Right lobe of liver (tissue), 6 donors: Measurements from ENCODE around the gene UAP1L1. TPM values are rescaled to one million over a fixed set of nuclear protein-coding genes. Genes with fewer than 3 reads are reported as not detected.

Experiments used
- ATAC-seq, 4 donors: fragments of 200-7000 bp; cut with Tn5 transposase; one replicate each; pipeline ENCODE4 v1.9.1; 2020; ENCODE audit warnings: mild to moderate bottlenecking in 4 of 4, moderate library complexity in 4 of 4
- DNase-seq, 3 donors: peaks; one replicate each; pipeline ENCODE4 v3.0.0-alpha.2; 2020
- H3K27ac ChIP-seq, 3 donors: fragments of 200-600 bp; one replicate each; pipeline ENCODE4 v1.8.0; 2022
- H3K27me3 ChIP-seq, 2 donors: fragments of 200-600 bp; one replicate each; pipeline ENCODE4 v1.8.0; 2022
- H3K36me3 ChIP-seq, 4 donors: fragments of 200-600 bp; sonication (generic) in 1 of 4; one replicate each; pipeline versions ENCODE4 v1.5.1 to v1.8.0; 2017 to 2022; ENCODE audit warnings: control low read depth in 1 of 4
- H3K4me1 ChIP-seq, 4 donors: fragments of 200-600 bp; sonication (generic) in 1 of 4; one replicate each; pipeline versions ENCODE4 v1.5.1 to v1.8.0; 2017 to 2022; ENCODE audit warnings: control low read depth in 1 of 4
- H3K4me3 ChIP-seq, 3 donors: fragments of 200-600 bp; one replicate each; pipeline ENCODE4 v1.8.0; 2022
- H3K9me3 ChIP-seq, 4 donors: fragments of 200-600 bp; sonication (generic) in 1 of 4; one replicate each; pipeline versions ENCODE4 v1.5.1 to v1.8.0; 2017 to 2022; ENCODE audit warnings: control low read depth in 1 of 4
- CTCF ChIP-seq, 4 donors: fragments of 200-600 bp in 3 of 4; fragments of 450-650 bp in 1 of 4; IDR thresholded peaks; one replicate each; pipeline versions ENCODE4 v1.5.1 to v1.8.0; 2016 to 2022; ENCODE audit warnings: antibody characterized with exemption in 4 of 4, mild to moderate bottlenecking in 2 of 4
- POLR2A ChIP-seq: fragments of 450-650 bp; IDR thresholded peaks from one replicate; pipeline ENCODE4 v1.6.1; 2017; ENCODE audit warnings: antibody characterized with exemption, mild to moderate bottlenecking
- WGBS: methylation state at CpG from one replicate; pipeline ENCODE4 v1.1.6; 2018; ENCODE audit warnings: low coverage, low lambda C conversion rate; ENCODE audit not compliant: insufficient coverage; ENCODE audit errors: missing lambda C conversion rate; 5-methylcytosine and 5-hydroxymethylcytosine counted together
- intact Hi-C, 2 donors: fragments of 100-400 bp; cut with DNase I; formaldehyde crosslinking; loops; one replicate each; pipeline versions ENCODE4 v1.11.2 to v1.14.1; 2022
- total RNA-seq, 6 experiments: library from RNA; depleted of rRNA in 2 of 6; stranded (reverse); fragments of >200 nt in 2 of 6; fragmentation: NEBNext Ultra II Directional in 3 of 6; extraction: Animal tissue kit (Norgen Biotek cat#: 25700) in 3 of 6; gene quantifications; one replicate each; pipeline versions ENCODE4 v1.1.0 to v1.2.4, GENCODE V29; 2016 to 2023
- donor health status: DM: no; HTN: yes; CAD: no.
- donor health status: DM: no; HTN: no; CAD: no.
- donor health status: DM: no; HTN: no; CAD: no.
- donor health status: DM: no; HTN: yes; CAD: no.
- donor health status: DM: no; HTN: yes; CAD: no.

UAP1L1 gene
- total RNA-seq, 6 experiments from 2014 or later = 1.3 to 4.9 (median 1.9) TPM

- peak; percentile 88 to 97 (median 90) for ATAC-seq
- WGBS = 3% methylated on average over 6 of the region's 70 CpGs
These were observed 37.5 kb downstream of the UAP1L1 start, which contains the start of gene DPP7 for GRCh38 chr9:137114613-137115393. DPP7 (minus strand) TSS chr9:137114733; CDS start chr9:137114713, 20 bp downstream.

GRCh38 chr9:137115394-137116026 is 38.2 kb downstream of the UAP1L1 start:
- no CpG with 5 or more reads among the region's 21 CpGs for WGBS
- Histone ChIP-seq H3K4me1 (peaks cover 0 to 4% (median 1%) of the 10 kb centered on the region in 4 donors), H3K9me3 (no peaks in the 10 kb centered on the region), H3K36me3 (no peaks in the 10 kb centered on the region), H3K4me3 (no peak overlapping the region), H3K27me3 (no peaks in the 10 kb centered on the region), H3K27ac (no peak overlapping the region)
- DNase-seq = peak in 1 of 3 donors; percentile 42
- intact Hi-C loops = loop anchor here in 1 of 2 donors (5.0 kb wide), 1 partner anchor 117 kb away; the partner anchor contains the start of gene SLC34A3
- ATAC-seq = peak in 1 of 4 donors; percentile 2
- TF ChIP-seq CTCF (IDR thresholded peaks at IDR 0.05) = no peak
- TF ChIP-seq POLR2A = no peak

More at GRCh38 chr9:137114613-137115393, 37.5 kb downstream of the UAP1L1 start, which contains the start of gene DPP7:
- Histone ChIP-seq H3K4me3 (peak within 1 kb of the TSS; percentile 68 to 79 (median 70)), H3K27me3 (no peaks in the 10 kb centered on the region), H3K4me1 (peaks cover 0 to 4% (median 1%) of the 10 kb centered on the region in 4 donors), H3K27ac (no peak within 1 kb of the TSS), H3K9me3 (no peaks in the 10 kb centered on the region), H3K36me3 (no peaks in the 10 kb centered on the region)
- intact Hi-C loops = loop anchor here in 1 of 2 donors (5.0 kb wide), 1 partner anchor 117 kb away; the partner anchor contains the start of gene SLC34A3
- peak; percentile 83 to 85 (median 85) for DNase-seq
- TF ChIP-seq POLR2A (peak; percentile 57), CTCF (IDR thresholded peaks at IDR 0.05) (no peak)

- no peak overlapping the region for H3K4me3 ChIP-seq
- intact Hi-C loops = loop anchor here in 1 of 2 donors (5.0 kb wide), 1 partner anchor 116 kb away; the partner anchor contains the start of gene SLC34A3
- 57% methylated on average over 1 of the region's 6 CpGs for WGBS
- peaks cover 0 to 4% (median 1%) of the 10 kb centered on the region in 4 donors for H3K4me1 ChIP-seq
- no peak for ATAC-seq
- H3K27me3 ChIP-seq = no peaks in the 10 kb centered on the region
- H3K36me3 ChIP-seq = no peaks in the 10 kb centered on the region
- no peak for TF ChIP-seq CTCF (IDR thresholded peaks at IDR 0.05)
- no peak for TF ChIP-seq POLR2A
- no peak overlapping the region for H3K27ac ChIP-seq
- H3K9me3 ChIP-seq = no peaks in the 10 kb centered on the region
- DNase-seq = no peak
These were observed 38.8 kb downstream of the UAP1L1 start for GRCh38 chr9:137116027-137116507.

GRCh38 chr9:137116728-137117127 is 39.4 kb downstream of the UAP1L1 start:
- no peak overlapping the region for H3K4me3 ChIP-seq
- H3K9me3 ChIP-seq = no peaks in the 10 kb centered on the region
- ATAC-seq (no peak), DNase-seq (no peak)
- H3K27me3 ChIP-seq = no peaks in the 10 kb centered on the region
- no peak for TF ChIP-seq POLR2A
- 56% methylated on average over 16 of the region's 17 CpGs for WGBS
- peaks cover 0 to 4% (median 1%) of the 10 kb centered on the region in 4 donors for H3K4me1 ChIP-seq
- intact Hi-C loops = loop anchor here in 1 of 2 donors (5.0 kb wide), 1 partner anchor 116 kb away; the partner anchor contains the start of gene SLC34A3
- no peak overlapping the region for H3K27ac ChIP-seq
- H3K36me3 ChIP-seq = no peaks in the 10 kb centered on the region
